GM18508 (cell line): Measurements from ENCODE around the gene VIPR2.
"Not testable (repeated sequence)": the region's sequence is repeated elsewhere in the genome, so short reads cannot be mapped to it uniquely, and the experiment has no call there.

Experiments
- ATAC-seq: cut with Tn5 transposase; IDR thresholded peaks from one replicate; pipeline ENCODE4 v1.9.1; 2021; ENCODE audit warnings: moderate number of reproducible peaks; ENCODE audit not compliant: insufficient read depth, unreplicated experiment

VIPR2 gene

DNA sequence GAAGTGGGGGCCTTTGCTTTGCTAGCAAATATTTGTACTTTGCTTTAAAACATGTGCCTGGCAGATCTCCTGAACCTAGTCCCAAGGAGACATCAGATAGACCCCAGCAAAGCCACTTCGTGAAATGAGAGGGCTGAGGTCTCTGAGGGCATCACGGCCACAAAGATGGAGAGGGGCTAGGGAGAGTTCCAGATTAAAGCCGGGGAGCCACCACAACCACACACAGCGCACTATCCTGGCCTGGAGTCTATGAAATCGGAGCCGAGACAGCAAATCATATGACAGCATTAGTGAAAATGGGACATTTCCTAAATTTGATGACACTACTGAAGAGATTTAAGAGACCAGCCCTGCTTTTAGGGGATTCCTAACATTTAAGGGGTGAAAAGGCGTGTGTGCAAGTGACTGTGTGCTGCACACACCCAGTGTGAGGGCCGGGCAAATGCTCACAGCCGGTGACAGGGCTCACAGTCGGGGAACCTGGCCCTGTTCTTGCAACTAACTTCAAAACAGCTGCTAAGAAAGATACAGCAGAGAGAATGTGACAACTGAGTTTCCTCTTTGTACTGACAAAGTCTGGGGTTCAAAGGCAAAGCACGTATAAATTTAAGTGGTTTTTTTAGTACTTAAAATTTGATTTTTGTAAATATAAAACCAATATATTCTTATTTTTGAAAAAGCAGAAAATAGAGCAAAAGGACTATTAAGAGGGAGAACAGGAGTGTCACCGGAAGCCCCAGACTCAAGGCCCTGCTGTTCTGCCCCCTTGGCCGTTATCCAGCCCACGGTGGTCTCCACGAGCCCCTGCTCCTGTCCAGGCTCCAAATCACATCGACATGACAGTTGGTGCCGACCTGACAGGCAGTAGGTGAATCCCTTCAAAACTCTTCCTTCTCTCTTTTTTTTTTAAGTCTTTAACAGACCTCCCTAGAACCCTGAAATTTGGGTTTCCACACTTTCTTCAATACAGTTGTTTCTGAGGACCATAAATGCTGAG is 49.5 kb downstream of the VIPR2 start:
- ATAC-seq = no peak

DNA sequence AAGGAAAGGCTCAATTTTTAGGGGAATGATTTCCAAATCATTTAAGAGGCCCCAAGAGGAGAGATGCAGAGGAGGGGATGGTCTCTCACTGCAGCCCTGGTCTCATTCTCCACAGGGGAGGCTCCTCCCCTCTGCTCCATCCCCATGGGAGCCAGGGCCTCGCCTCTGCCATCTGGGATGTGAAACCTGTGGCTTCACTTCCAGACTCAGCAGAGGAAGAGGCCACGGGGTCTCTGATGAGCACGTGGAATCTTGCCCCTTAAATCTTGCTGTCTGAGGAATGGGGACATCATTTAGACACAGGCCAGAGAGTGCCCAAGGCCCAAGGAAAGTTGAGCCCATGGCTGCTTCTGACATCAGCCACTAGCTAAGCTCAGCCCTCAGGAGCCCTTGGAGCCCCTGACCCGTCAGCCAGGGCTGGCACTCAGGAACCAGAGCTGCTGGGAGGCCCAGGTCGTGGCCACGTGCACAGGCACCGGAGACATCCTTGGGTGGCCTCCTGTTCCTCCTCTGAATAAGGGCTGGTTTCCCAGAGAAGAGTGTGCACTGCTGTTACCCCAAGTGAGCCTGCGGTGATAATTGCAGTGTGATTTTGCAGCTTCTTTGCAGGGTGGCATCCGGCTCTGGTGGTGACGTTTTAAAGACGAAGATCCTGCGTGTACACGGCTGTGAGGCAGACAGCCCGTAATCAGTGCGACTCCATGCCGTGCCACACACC is 50.5 kb downstream of the VIPR2 start:
- no peak for ATAC-seq

- no peak for ATAC-seq
These were observed 51.2 kb downstream of the VIPR2 start for GRCh38 chr7:159093351-159093971.

- ATAC-seq = no peak
These were observed 52.0 kb downstream of the VIPR2 start for GRCh38 chr7:159092701-159093121.

DNA sequence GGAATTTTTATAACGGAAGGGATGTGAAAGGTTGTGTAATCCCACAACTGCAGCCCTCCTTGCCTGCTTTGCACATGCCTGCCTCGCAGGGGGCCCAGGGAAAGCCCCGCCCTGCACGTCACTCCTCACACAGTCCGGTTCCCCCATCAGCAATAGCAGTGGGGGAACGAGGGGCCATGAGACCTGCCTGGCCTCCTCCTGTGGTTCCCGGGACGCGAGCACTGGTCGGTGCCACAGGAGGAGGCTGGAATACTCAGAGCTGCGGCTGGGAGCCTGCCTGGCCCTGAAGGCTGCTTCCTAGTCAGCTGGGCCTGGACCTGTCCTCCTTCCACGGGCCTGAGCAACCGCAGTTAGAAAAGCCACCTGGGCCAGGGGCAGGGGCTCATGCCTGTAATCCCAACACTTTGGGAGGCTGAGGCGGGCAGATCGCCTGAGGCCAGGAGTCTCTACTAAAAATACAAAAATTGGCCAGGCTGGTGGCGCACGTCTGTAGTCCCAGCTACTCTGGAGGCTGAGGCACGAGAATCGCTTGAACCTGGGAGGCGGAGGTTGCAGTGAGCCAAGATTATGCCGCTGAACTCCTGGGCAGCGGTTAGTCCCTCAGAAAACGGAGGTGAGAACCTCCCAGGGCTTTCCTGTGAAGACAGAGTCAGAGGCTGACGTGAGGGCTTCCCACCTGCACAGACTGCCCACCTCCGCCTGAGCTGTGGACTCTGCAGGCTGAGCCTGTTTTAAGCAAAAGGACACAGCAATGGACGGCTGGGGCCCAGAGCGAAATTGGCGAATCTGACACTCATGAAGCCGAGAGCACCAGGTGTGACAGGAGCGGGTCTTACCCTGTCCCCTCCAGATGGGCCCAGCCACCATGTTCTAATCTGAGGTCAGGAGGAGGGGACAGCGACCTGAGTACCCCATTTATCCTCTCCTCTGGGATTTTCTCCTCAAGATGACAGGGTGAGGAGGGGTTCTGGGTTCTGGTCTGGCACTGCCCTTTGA is 52.9 kb downstream of the VIPR2 start:
- no peak for ATAC-seq

DNA sequence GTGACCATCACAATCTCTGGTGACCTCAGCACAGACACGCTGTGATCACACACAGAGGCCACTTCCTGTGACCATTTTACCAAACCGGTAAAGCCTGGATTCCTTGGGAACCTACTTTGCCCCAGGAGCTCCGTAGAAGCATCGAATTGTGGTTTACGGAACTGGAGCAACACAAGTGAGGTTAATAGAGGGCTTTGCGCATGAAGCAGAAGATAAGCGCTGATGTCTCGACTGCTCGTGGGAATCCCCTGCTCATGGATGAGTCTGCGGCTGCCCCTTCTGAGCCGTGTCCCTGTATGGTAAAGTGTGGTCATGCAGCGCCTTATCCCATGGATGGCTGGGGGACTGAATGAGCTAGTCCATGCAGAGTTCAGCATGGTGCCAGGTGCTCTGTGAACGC is 53.6 kb downstream of the VIPR2 start:
- no peak for ATAC-seq

GRCh38 chr7:159088016-159088865 is 56.4 kb downstream of the VIPR2 start:
- no peak for ATAC-seq

DNA sequence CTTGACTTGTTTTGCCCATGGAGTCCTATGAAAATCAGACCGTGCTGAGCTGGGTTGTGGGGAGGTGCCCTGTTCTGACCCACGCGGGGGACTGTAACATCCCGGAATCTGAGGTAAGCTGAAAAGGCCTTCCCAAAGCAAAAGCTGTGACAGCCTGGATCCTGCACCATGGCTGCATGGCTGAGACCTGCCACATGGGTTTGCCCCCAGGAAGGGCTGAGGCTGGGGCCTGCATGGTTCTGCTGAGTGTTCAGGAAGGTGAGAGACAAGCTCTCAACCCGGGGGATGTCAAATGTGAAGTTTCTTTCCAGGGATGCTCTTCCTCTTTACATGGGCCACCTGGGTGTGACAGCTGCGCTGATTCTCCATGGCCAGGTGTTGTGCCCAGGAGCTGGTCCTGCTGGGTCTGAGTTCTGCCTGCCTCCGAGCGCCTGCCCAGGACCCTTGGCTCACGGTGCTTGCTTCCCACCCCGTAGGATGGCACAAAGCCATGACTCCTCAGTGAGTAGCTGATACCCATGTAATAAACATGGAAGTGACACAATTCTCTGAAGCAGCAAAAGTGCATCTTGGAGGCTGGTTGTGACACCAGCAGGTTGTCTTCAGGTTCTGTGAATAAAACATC is 58.3 kb downstream of the VIPR2 start:
- no peak for ATAC-seq

DNA sequence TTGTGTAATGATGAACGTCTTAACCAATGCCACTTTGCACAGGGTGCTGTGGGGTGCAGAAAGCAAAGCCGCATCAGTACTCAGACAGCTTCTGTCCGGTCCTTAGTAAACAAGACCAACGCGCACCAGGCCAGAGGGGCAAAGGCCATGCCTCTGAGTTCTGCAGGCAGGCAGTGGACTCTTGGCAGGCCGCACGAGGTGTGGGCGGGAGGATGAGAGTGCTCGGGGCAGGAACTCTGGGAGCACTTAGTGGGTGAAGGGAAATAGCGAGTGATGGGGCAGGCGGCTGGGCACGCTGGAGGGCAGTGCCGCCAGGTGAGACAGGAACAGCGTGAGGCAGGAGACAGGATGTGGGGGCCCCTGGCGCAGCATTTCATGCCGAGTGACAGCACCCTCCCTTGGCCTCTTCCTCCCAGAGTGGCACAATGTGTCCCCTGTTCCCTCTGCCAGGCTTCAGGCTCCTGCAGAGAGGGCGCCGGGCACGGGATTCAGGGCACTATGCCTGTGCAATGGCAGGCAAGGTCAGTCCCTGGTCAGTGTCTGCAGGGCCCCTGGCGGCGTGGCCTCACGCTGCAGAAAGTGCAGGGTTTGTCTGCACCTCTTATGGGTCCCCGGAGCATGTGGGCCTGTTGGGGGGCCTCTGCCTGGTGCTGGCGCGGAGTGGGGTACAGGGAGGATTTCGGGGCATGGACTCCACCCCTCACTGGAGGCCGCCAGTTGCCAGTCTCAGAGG is 60.4 kb downstream of the VIPR2 start:
- ATAC-seq = no peak

- no peak for ATAC-seq
These were observed 61.0 kb downstream of the VIPR2 start for GRCh38 chr7:159083698-159084068.

DNA sequence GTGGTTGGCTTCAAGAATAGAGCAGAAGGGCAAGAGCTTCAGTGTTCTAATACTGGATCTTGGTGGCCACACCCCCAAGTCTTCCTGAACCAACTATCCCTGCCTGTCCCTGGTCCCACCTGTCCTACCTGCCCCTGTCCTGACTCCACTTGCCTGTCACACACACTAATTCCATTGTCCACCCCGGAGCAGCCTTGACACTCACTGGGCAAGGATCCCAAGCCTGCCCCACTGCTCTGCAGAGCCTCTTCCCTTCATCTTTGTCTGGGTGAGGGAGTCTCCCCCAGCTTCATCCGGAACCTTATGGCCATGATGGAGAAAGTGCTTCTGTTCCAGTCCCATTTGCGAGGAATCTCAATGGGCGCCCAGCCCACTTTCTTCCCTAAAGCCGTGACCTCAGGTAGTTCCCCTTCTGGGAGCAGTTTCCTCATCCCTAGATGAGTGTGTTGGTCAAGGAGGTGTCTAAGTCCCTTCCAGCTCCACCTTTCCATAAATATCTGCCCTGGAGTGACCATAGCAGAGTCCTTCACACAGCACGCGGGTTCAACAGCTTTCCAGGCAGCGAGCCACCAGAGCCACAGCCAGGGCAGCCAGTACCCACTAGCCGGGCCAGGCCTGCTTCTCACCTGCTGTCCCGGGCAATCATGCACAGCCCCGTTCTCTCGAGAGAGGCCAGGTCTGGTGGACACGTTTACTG is 61.5 kb downstream of the VIPR2 start:
- ATAC-seq = no peak

DNA sequence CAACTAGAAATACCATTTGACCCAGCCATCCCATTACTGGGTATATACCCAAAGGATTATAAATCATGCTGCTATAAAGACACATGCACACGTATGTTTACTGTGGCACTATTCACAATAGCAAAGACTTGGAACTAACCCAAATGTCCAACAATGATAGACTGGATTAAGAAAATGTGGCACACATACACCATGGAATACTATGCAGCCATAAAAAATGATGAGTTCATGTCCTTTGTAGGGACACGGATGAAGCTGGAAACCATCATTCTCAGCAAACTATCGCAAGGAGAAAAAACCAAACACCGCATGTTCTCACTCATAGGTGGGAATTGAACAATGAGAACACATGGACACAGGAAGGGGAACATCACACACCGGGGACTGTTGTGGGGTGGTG is 62.6 kb downstream of the VIPR2 start:
- ATAC-seq = not testable (repeated sequence)

- ATAC-seq = no peak
These were observed 65.8 kb downstream of the VIPR2 start for GRCh38 chr7:159078911-159079270.

- no peak for ATAC-seq
These were observed 66.3 kb downstream of the VIPR2 start for GRCh38 chr7:159078193-159078910.

DNA sequence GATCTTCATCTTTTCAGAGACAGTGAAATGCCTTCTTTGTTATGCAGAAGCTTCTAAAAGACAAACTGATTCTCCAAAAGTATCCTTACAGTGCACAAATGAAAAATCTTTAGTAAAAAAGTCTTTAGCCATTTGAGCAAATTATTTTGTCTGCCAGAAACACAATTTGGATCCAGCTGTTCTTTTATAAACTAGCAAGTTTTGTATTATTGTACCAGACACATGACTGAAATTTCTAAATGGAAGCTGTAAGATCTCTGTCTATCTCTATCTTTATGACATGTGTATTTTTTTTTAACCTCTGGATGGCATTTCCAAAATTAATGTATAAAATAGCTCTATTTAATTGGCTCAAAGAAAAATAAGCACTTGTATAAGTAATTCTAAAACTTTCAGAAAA is 68.3 kb downstream of the VIPR2 start:
- no peak for ATAC-seq

DNA sequence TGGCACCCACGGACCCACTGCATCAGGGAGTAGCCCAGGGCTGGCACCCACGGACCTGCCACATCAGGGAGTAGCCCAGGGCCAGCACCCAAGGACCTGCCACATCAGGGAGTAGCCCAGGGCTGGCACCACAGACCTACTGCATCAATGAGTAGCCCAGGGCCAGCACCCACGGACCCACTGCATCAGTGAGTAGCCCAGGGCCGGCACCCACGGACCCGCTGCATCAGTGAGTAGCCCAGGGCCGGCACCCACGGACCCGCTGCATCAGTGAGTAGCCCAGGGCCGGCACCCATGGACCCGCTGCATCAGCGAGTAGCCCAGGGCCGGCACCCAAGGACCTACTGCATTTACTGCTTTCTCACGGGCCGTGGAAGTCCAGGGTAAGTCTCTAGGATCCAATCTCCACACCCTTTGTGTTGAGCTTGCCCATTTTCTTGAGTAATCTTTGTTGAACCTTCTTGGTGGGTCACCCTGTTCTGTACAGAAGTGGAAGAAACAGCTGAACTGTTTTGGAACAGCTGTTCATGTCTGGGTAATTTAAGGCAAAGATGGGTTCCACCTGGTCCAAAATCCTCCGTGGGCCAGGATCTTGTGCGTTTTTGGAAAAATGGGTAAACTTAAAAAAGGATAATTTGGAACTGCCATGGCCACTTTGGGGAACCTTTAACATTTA is 69.0 kb downstream of the VIPR2 start:
- no peak for ATAC-seq
